GM19397 (cell line): ENCODE measurements around the gene ARID1A.

ENCODE experiments used
- ATAC-seq: cut with Tn5 transposase; IDR thresholded peaks from one replicate; pipeline ENCODE4 v1.9.1; 2021; ENCODE audit warnings: mild to moderate bottlenecking, moderate library complexity; ENCODE audit not compliant: unreplicated experiment

ARID1A gene

DNA sequence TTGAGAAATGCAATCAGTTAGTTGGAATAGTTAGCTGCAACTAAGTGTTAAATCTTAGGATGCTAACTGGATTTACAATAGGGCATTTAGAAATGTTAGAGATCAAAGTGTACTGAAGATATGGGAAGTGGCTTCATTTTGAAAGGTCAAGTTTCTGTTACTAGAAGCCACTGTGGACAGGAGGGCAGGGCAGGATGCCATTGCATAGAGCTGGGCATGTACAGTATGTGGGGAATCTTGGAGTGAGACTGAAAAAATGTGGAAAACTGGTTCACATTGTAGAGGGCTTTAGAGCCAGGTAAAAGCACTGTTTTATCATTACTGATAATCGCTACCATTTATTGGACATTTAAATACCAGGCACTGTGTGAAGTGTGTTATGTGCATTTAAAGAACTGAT is 31.0 kb downstream of the ARID1A start:
- ATAC-seq: no peak

DNA sequence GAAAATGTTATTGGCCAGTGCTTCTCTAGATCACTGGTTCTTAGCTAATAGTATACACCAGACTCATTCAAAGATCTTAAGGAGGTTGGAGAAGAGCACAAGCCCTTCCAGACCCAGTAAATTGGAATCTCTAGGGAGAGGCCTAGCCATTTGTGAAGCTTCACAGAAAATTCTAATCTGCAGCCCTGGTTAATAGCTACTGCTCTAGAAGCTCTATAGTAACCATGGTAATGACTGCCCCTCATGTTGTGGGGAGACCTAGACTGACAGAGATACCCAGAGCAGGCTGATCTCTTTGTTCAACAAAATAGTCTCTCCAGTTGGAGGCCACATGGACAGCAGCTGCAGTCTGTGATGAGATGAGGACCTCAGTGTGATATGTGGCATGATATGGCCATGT is 31.7 kb downstream of the ARID1A start:
- no peak for ATAC-seq

DNA sequence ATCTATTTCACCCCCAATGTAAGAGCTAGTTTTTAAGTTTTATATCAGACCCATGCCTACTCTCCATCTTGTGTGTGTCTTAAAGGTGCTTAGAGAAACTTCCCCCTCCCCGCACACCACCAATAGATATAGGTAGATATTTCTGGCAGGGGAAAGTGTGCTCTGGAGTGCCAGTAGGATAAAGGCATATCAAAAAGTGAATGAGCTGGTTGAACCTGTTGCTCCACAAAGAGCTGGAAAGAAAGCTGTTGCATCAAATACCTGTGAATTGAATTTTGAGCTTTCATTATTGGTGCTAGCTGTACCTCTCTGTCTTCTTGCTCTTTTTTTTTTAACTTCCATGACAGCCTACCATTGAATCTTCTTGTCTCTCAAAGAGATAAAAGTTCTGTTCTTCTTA is 32.8 kb downstream of the ARID1A start:
- ATAC-seq: no peak

DNA sequence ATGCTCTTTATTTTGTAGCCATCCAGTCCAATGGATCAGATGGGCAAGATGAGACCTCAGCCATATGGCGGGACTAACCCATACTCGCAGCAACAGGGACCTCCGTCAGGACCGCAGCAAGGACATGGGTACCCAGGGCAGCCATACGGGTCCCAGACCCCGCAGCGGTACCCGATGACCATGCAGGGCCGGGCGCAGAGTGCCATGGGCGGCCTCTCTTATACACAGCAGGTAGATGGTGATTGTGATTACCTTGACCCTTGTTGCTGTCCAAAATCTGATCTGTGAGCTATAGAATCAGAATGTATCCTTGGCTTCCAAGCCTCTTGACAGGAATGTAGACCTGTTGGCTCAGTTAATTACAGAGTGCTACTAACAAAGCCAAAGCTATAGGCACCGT is 33.8 kb downstream of the ARID1A start:
- no peak for ATAC-seq

DNA sequence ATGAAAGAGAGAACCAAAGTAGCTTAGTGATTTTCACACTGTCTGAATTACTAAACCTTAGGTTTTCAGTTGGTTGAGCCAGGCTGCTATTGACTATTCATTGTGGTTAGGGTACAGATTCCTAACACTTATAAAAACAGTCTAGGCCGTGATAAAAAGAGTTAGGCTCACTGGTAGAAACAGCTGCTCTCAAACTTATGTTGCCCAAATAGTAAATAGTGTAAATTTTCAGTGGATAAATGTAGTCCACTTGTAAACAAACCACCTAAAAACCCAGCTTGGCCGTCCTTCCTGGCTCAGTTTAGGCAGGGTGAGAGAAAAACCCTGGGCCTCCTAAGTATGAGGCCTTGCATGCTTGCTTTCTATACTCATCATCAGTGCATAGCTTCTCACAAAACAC is 34.9 kb downstream of the ARID1A start:
- ATAC-seq: no peak

DNA sequence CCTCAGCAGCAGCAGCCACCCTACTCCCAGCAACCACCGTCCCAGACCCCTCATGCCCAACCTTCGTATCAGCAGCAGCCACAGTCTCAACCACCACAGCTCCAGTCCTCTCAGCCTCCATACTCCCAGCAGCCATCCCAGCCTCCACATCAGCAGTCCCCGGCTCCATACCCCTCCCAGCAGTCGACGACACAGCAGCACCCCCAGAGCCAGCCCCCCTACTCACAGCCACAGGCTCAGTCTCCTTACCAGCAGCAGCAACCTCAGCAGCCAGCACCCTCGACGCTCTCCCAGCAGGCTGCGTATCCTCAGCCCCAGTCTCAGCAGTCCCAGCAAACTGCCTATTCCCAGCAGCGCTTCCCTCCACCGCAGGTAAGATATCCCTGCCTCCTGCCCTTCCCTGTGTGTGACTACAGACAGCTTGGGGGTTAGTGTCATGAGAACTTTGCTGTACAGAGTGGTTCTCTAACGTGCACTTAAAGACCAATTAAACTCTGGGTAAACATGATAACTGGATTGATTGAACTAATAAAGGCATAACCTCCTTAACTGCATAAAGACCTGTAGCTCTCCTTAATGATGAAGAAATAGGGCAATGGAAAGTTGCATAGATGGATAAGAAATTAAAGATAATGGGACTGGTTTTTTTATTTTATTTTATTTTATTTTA is 35.6 kb downstream of the ARID1A start:
- ATAC-seq: no peak

DNA sequence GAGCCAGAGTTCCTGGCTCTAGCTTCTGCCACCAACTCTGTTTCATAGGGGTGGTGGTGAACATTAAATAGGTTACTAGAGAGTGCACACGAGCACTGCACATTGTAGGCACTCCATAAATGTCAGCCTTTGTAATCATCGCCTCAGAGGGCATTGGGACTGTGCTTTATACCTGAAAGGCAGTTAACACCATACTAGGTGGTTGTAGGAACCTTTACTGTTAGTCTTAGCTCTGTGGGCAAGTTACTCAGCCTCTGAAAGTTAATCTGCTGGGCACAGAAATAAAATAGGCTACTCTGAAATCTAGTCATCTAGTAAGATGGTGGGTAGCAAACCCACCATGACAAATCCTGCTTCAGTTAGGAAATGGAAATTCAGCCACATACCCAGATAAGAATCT is 37.6 kb downstream of the ARID1A start:
- no peak for ATAC-seq

DNA sequence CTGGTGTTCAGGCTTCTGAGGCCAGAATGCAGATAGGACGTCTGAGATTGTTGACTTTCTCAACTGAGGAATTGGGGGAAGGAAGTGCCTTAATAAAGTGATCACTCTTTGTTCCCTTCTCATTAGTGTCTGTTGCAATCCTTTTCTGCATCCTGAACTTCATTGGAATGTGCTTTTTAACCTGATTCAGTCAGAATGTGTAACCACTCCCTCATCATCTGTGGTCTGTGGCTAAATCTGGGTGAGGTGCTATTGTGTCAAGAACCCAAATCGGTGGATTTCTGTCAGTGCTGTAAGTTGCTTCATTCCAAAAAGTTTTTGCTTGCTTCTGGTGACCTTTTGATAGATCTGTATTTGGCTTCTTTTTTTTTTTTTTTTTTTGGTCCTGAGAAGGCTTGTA is 38.2 kb downstream of the ARID1A start:
- ATAC-seq: no peak

DNA sequence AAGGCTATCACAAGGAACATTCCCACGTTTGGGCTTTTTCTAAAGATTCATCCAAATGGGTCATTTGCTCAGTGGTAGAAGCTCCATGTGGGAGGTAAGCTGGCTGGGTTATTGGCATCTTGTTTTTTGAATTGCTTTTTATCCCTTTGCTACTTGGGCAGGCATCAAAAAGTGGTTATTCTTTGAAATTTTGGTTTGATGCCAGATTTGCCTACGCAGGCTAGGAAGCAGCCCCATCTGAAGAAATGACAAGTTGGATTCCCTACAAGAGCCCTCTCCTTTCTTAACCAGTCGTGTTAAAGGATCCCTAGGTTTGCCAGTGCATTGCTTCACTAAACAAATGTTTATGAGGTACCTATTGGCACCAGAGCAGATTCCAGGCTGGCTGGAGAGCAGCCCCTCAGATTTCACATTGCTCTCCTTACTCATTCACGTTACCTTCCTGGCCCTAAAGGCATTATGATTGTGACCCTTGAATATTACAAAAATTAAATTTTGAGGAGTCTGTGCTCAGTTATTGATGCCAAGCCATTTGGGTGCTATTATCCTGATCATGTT is 38.8 kb downstream of the ARID1A start:
- no peak for ATAC-seq

DNA sequence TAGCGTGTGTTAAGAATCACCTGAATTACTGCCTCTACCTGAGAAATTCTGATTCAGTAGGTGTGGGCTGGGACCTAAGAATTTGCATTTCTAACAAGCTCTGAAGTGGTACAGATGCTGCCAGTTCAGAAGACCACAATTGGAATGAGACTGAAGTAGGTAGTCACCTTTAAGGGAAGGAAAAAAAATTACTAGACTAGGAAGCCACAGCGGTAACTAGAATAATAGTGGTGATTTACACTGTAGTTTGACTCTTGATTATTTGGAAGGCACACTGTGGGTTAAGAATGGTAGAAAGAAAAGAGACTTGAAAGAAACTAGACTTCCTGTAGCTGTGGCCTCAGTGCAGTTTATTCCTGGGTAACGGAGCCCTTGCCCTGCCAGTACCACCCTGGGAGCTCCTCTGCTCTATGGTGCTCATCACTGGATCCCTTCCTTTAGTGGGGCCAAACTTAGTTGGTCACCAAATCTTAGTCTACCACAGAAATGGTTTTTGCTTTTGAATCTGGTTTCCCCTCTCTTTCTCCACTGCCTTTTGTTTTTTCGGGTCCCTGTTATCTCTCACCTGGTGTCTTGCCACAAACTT is 43.6 kb downstream of the ARID1A start:
- no peak for ATAC-seq

DNA sequence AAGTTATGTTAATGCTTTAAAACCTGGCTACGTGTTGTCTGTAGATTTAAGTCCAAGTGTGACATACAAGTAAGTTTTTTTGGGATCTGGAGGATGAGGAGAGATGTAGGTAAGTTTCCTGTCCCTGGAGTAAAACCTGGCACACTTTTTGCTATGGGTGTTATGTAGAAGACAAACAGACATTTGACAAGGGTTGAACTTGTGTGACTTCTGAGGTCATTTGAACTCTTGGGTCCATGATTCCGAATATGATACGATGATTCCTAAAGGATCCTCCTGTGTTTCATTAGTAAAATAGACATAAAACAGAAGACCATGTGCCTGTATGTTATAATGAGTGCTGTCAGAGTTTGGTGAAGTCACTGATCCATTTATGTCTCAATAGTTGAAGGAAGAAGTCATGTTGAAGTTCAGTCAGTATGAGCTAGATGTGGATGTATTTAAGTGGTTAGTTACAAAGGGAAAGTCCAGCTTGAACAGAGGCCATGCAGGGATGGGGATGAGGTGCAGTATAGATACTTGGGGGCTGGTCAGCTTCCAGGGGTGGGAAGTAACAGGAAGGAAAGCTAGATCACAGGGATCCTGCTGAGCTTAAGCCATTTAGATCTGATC is 44.3 kb downstream of the ARID1A start:
- no peak for ATAC-seq

DNA sequence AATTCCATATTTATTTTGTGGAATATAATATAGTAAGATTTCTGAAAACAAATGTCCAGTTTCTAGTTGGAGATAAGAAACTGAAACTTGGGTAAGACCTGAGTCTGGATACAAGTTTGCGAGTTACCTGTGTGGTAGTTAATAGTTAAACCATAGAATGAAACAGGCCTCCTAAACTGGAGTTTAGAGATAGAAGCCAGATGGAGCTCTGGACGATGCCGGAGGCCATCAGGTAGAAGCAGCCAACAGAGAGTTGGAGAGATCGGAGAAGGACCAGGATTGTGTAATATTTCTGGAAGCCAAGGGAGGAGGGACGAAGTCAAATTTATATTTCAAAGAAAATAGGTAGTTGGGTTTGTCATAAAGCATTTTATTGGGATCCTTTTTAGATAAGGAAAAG is 45.1 kb downstream of the ARID1A start:
- no peak for ATAC-seq

DNA sequence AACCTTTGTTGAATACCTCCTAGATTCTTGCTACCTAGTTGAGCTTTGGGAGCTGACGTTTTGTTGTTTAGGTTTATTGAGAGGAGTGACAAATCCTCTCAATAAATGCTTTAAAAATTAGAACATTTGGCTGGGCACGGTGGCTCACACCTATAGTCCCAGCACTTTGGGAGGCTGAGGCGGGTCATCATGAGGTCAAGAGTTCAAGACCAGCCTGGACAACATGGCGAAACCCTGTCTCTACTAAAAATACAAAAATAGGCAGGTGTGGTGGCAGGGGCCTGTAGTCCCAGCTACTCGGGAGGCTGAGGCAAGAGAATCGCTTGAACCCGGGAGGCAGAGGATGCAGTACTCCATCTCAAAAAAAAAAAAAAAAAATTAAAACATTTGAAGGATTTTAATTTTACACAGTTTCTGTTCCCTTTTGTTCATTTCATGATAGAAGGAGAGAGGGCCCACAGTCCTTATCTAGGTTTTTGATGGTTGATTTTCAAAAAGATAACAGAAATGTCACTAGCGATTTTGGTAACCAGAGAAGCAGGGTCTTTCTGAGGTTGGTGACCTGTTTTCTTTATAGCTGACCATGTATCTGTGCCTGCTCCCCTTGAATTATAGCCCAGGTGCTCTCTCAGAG is 47.7 kb downstream of the ARID1A start:
- ATAC-seq: no peak

DNA sequence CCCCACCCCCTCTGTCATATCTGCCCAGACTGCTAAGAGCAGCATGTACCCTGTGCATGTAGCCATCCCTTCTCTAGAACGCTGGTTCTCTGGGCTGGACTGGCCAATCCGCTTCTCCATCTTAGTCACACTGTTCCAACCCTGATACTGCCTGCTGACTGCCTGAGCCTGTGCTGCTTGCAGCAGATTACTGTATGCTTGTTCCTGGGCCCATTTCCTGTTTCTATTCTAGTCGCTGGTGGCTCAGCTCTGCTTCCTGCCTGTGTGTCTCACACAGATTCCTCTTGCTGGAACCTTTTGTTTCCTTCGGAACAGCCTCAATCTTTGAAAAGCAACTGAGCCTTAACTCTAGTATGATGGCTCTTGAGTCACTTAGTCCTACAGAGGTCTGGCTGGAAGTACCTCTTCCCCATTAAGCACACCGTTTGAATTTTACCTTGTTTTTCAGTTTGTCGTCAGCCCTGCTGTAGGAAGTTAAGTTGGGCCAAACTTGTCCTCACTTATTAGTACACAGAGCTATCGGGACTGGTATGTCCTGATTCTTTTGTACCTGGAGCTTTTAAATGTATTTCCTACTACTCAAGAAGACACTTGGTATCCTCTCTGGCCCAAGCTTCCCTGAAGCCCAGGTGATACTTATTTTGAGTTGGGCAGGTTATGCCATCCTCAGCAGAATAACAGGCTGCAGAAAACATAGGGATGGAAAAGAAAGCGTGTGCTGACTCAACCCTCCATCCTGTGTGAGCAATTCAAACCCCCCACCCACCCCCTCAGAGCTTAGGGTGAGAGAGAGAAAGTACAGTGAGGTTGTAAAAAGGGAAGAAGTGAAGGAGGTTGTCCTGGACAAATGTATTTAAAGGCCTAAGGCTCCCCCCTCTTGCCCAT is 48.5 kb downstream of the ARID1A start:
- ATAC-seq: peak; percentile 93

DNA sequence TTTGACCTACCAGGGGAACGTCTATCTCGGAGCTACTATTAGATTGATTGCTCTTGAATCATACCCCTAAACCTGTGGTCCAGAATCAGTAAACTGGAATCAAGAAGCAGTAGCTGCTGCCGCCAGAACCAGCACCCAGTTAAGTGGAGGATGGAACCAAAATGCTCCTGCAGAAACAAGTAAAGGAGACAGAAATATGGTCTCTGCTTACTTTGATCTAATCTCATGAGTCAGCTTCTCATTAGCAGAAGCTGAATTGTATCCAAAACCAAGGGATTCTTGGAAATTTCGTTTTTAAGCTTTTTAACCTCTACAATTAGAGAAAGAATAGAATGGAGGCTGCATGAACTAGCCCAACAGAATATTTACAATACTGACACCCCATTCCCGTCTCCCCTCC is 49.4 kb downstream of the ARID1A start:
- ATAC-seq: no peak

DNA sequence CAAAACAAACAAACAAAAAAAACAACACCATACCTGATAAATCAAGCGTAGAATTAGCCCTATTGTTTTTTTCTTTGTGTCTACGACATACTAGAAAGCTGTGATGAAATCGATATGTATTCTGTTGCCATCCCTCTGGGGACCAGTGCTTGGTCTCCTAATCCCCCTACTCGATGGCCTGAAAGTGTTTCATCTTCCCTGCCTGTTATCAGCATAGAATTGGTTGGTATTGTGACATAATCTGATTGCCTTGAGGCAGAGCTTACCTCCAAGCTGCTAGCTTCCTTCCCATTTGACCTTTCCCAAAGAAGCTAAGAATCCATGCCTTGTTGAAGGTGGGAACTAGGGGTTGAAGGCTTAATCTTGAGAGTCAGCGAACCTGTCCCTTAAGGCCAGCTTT is 51.2 kb downstream of the ARID1A start:
- no peak for ATAC-seq

DNA sequence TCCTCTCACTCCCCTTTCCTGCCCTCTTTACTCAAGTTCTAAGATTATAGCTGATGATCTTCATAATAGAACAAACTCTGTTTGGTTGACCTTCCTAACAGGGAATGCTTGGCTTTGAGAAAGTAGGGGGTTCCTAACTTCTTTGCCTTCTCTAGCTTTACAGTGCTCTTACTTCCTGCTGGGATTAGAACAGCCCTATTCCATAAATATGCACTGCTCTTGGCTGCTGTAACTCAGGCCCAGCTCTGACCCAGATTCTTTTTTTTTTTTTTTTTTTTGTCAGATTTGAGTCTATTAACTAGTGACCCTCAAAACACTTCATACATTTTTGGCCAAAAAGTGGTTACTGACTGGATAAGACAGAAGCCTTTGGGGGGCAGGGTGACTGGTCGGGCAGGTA is 52.5 kb downstream of the ARID1A start:
- ATAC-seq: no peak

DNA sequence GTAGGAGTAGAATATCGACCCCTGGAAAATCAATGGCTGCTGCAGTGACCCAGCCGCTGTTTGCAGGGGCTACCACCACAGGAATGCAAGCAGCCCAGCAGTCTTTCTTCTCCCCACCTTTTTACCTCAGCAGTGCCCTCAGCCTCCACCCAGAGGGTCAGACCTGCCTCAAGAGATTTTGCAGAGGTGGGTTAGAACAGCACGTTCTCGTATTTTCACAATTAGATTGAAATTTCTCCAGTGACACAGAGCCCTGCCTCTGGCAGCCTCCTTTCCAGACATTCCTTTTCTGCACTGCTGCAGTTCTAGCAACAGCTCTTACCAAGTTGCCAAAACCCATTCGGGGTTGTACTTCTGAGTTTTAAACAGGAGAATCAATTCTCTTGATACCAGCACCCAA is 53.6 kb downstream of the ARID1A start:
- no peak for ATAC-seq

DNA sequence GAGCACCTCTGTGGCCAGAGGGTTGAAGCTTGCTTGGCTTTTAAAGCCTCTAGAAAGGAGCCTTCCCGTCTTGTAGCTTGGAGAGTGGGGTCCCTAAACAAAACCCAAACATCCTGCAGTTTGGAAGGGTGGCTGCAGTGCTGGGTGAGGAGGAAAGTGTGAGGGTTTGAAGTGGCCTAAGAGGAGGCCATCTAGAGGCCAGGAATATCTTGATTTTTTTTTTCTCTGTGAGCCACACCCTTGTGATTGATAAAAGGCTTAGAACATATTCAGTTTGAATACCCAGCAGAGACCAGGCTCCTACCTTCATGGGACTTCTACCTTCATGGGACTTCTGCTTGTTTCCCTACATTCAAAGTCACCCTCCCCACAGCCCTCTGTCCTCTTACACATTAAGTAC is 54.6 kb downstream of the ARID1A start:
- no peak for ATAC-seq

DNA sequence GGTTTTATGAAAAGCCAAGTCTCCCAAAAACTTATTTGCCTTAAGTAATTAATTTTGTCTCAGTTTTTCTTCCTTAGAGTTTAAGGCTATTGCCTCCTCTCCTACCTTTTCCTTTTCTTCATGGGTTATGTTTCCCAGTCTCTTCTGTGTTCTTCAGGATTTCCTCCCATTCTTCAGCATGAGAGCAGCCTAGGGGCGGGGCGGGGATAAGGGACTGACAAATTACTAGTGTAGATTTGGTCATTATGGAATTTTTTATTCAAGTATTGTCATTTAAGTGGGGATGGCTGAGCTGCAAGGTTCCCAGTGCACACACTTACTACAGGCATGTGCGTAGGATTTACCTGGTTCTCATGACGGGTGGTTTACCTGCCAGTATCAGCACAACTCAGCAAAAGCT is 56.7 kb downstream of the ARID1A start:
- ATAC-seq: no peak
